CD4-positive, alpha-beta T cell treated with Interferon alpha-2 for 1 hour (primary cell): Measurements from ENCODE around the gene FN3KRP.
A peak's percentile ranks its signal among the peaks of the same experiment; 100 is the strongest.

Experiments used
- DNase-seq, 2 donors: peaks; one replicate each; pipeline ENCODE4 v3.0.0-alpha.2; 2020 to 2022

The FN3KRP gene

GRCh38 chr17:82716203-82717010, at the start of gene FN3KRP:
Gene FN3KRP, plus strand, starts transcription at chr17:82716706. Its CDS starts 50 bp downstream, at chr17:82716756.
- peak; percentile 94 to 96 for DNase-seq

GRCh38 chr17:82666931-82667667, 49.4 kb upstream of the FN3KRP start:
- no peak for DNase-seq

GRCh38 chr17:82667668-82668000, 48.9 kb upstream of the FN3KRP start:
- DNase-seq = no peak

GRCh38 chr17:82668024-82668630, 48.4 kb upstream of the FN3KRP start:
- no peak for DNase-seq

GRCh38 chr17:82668631-82669099, 47.8 kb upstream of the FN3KRP start:
- peak; percentile 45 to 52 for DNase-seq

GRCh38 chr17:82670661-82671450, 45.6 kb upstream of the FN3KRP start:
- no peak for DNase-seq

- no peak for DNase-seq
Observed at GRCh38 chr17:82674656-82675475, 41.6 kb upstream of the FN3KRP start.

- no peak for DNase-seq
Observed at GRCh38 chr17:82675476-82676245, 40.8 kb upstream of the FN3KRP start.

- DNase-seq = no peak
Observed at GRCh38 chr17:82677353-82677925, 39.1 kb upstream of the FN3KRP start.

GRCh38 chr17:82678265-82678891, 38.1 kb upstream of the FN3KRP start:
- no peak for DNase-seq

- no peak for DNase-seq
Observed at GRCh38 chr17:82679586-82680465, 36.7 kb upstream of the FN3KRP start.

GRCh38 chr17:82681547-82681946, 35.0 kb upstream of the FN3KRP start:
- no peak for DNase-seq

GRCh38 chr17:82683534-82683933, 33.0 kb upstream of the FN3KRP start:
- no peak for DNase-seq

GRCh38 chr17:82684228-82684841, 32.2 kb upstream of the FN3KRP start:
- no peak for DNase-seq

- DNase-seq = no peak
Observed at GRCh38 chr17:82685291-82685690, 31.2 kb upstream of the FN3KRP start.

GRCh38 chr17:82686366-82687324, 29.9 kb upstream of the FN3KRP start:
- no peak for DNase-seq

GRCh38 chr17:82687375-82687861, 29.1 kb upstream of the FN3KRP start:
- DNase-seq = no peak
